HEK293 (cell line): ENCODE measurements around the gene TRA2A.

Experiments
- CTCF ChIA-PET: fragments of 350-600 bp; formaldehyde crosslinking; extraction: SDS; loops from one replicate; lab custom pipeline; 2021; ENCODE audit warnings: antibody characterized with exemption; lab: Yijun Ruan, JAX
- POLR2A ChIA-PET: fragments of 300-600 bp; formaldehyde crosslinking; extraction: SDS; loops from one replicate; lab custom pipeline; 2020; ENCODE audit warnings: antibody characterized with exemption, inconsistent platforms; lab: Yijun Ruan, JAX
- H3K27ac ChIP-seq: fragments of 200-500 bp; sonication (Bioruptor generic); 2 replicates; pipeline ENCODE4 v1.5.1; 2014; ENCODE audit warnings: low read depth, low read length, control low read depth, inconsistent platforms; ENCODE audit errors: extremely low read depth
- H3K36me3 ChIP-seq, 2 experiments: fragments of 200-500 bp in 1 of 2; sonication (Bioruptor generic) in 1 of 2; 1 replicate in 1 of 2; 2 replicates in 1 of 2; pipeline ENCODE4 v1.5.1; 2014 to 2017; ENCODE audit warnings: inconsistent platforms in 2 of 2, low read length in 2 of 2; ENCODE audit not compliant: control insufficient read depth in 2 of 2, insufficient read depth in 1 of 2
- H3K4me1 ChIP-seq: fragments of 200-500 bp; sonication (Bioruptor generic); 2 replicates; pipeline ENCODE4 v1.5.1; 2014; ENCODE audit warnings: mild to moderate bottlenecking, low read length, inconsistent platforms; ENCODE audit not compliant: control insufficient read depth, insufficient read depth
- H3K4me3 ChIP-seq: 2 replicates; pipeline ENCODE4 v1.5.1; 2011; ENCODE audit warnings: low read depth, mild to moderate bottlenecking, control low read depth, low read length, moderate library complexity
- H3K9me3 ChIP-seq: fragments of 200-500 bp; sonication (Bioruptor generic); 2 replicates; pipeline ENCODE4 v1.5.1; 2014; ENCODE audit warnings: low read depth, low read length, inconsistent platforms; ENCODE audit not compliant: control insufficient read depth, insufficient read depth
- ELK4 ChIP-seq: IDR thresholded peaks from 2 replicates; pipeline ENCODE4 v1.6.1; 2011; ENCODE audit warnings: mild to moderate bottlenecking, low read depth, low read length, borderline replicate concordance
- HIC1 ChIP-seq: fragments of 450-650 bp; formaldehyde crosslinking; IDR thresholded peaks from 2 replicates; pipeline ENCODE4 v1.5.1; 2016; ENCODE audit warnings: missing biosample characterization, missing genetic modification characterization
- HOXC10 ChIP-seq: sonication (generic); formaldehyde crosslinking; IDR thresholded peaks from 2 replicates; pipeline ENCODE4 v1.8.1; 2023; ENCODE audit warnings: mild to moderate bottlenecking, missing genetic modification reagents
- IKZF3 ChIP-seq: fragments of 450-650 bp; IDR thresholded peaks from 2 replicates; pipeline ENCODE4 v1.5.0; 2018; ENCODE audit warnings: missing biosample characterization, mild to moderate bottlenecking, missing genetic modification characterization, moderate library complexity
- MEIS1 ChIP-seq: sonication (generic); formaldehyde crosslinking; IDR thresholded peaks from 2 replicates; pipeline ENCODE4 v1.8.1; 2022; ENCODE audit warnings: missing genetic modification reagents, mild to moderate bottlenecking, borderline replicate concordance
- OVOL3 ChIP-seq: fragments of 450-650 bp; formaldehyde crosslinking; IDR thresholded peaks from 2 replicates; pipeline ENCODE4 v1.5.1; 2016; ENCODE audit warnings: missing biosample characterization, missing genetic modification characterization
- PRDM1 ChIP-seq: fragments of 450-650 bp; formaldehyde crosslinking; IDR thresholded peaks from 2 replicates; pipeline ENCODE4; 2016; ENCODE audit warnings: missing biosample characterization, missing genetic modification characterization
- PRDM10 ChIP-seq: fragments of 450-650 bp; formaldehyde crosslinking; IDR thresholded peaks from 2 replicates; pipeline ENCODE4 v1.5.1; 2016; ENCODE audit warnings: missing biosample characterization, missing genetic modification characterization
- SCRT1 ChIP-seq: fragments of 450-650 bp; formaldehyde crosslinking; IDR thresholded peaks from 2 replicates; pipeline ENCODE4 v1.5.1; 2016; ENCODE audit warnings: missing biosample characterization, missing genetic modification characterization, borderline replicate concordance
- SCRT2 ChIP-seq: fragments of 450-650 bp; formaldehyde crosslinking; IDR thresholded peaks from 2 replicates; pipeline ENCODE4 v1.5.1; 2016; ENCODE audit warnings: missing biosample characterization, missing genetic modification characterization
- SP7 ChIP-seq: fragments of 450-650 bp; formaldehyde crosslinking; IDR thresholded peaks from 2 replicates; pipeline ENCODE4 v1.5.1; 2016; ENCODE audit warnings: missing biosample characterization, missing genetic modification characterization
- ZBTB8A ChIP-seq: fragments of 450-650 bp; formaldehyde crosslinking; IDR thresholded peaks from 2 replicates; pipeline ENCODE4 v1.5.1; 2016; ENCODE audit warnings: missing biosample characterization, missing genetic modification characterization
- ZNF133 ChIP-seq: fragments of 450-650 bp; formaldehyde crosslinking; IDR thresholded peaks from 2 replicates; pipeline ENCODE4 v1.5.1; 2016; ENCODE audit warnings: missing biosample characterization, missing genetic modification characterization
- ZNF169 ChIP-seq: fragments of 450-650 bp; formaldehyde crosslinking; IDR thresholded peaks from 2 replicates; pipeline ENCODE4 v1.5.1; 2016; ENCODE audit warnings: missing biosample characterization, missing genetic modification characterization
- ZNF404 ChIP-seq: fragments of 450-650 bp; formaldehyde crosslinking; IDR thresholded peaks from 2 replicates; pipeline ENCODE4 v1.5.1; 2017; ENCODE audit warnings: missing biosample characterization, missing genetic modification characterization
- ZNF513 ChIP-seq: fragments of 450-650 bp; IDR thresholded peaks from 2 replicates; pipeline ENCODE4 v1.5.1; 2018; ENCODE audit warnings: missing biosample characterization, missing genetic modification characterization
- ZNF558 ChIP-seq: fragments of 450-650 bp; formaldehyde crosslinking; IDR thresholded peaks from 2 replicates; pipeline ENCODE4 v1.5.1; 2016; ENCODE audit warnings: missing biosample characterization, missing genetic modification characterization
- ZNF670 ChIP-seq: fragments of 450-650 bp; formaldehyde crosslinking; IDR thresholded peaks from 2 replicates; pipeline ENCODE4 v1.5.1; 2016; ENCODE audit warnings: missing biosample characterization, missing genetic modification characterization, low read depth
- ZNF768 ChIP-seq: fragments of 450-650 bp; formaldehyde crosslinking; IDR thresholded peaks from 2 replicates; pipeline ENCODE4 v1.5.1; 2018; ENCODE audit warnings: missing biosample characterization, mild to moderate bottlenecking, missing genetic modification characterization
- TF ChIP-seq, protein P1 (sequence below): fragments of 450-650 bp; formaldehyde crosslinking; IDR thresholded peaks from 2 replicates; pipeline ENCODE4 v1.5.1; 2016; ENCODE audit warnings: missing biosample characterization, missing genetic modification characterization

Gene TRA2A

DNA sequence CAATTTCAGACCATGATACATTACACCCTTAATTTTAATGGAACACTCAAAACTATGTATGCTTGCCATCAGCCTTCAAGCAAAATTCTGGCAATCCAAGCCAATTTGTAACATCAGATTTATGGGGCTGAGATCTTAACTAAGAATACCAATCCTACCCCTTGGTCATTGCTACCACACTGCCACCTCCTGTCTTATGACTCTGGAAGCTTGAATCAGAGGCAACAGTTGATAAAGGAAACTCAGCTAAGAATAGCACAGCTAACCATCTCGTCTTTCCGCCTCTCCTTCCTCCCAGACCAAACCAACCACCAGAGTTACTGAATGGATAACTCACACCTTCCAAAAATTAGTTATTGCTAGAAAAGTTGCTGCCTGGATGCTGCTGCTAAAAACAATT is 68.9 kb downstream of the TRA2A start (continued):
- TF ChIP-seq SCRT1 (tag by site-specific recombination) (peak; percentile 40; the same call in 1 of the 2 replicates), ELK4 (no peak), SCRT2 (tag by site-specific recombination) (peak; percentile 90), ZNF558 (tag by site-specific recombination) (no peak), MEIS1 (no peak), HIC1 (tag by site-specific recombination) (no peak), PRDM10 (tag by site-specific recombination) (peak; percentile 46; the same call in 1 of the 2 replicates), IKZF3 (tag by site-specific recombination) (no peak)
- TF ChIP-seq, protein P1, sequence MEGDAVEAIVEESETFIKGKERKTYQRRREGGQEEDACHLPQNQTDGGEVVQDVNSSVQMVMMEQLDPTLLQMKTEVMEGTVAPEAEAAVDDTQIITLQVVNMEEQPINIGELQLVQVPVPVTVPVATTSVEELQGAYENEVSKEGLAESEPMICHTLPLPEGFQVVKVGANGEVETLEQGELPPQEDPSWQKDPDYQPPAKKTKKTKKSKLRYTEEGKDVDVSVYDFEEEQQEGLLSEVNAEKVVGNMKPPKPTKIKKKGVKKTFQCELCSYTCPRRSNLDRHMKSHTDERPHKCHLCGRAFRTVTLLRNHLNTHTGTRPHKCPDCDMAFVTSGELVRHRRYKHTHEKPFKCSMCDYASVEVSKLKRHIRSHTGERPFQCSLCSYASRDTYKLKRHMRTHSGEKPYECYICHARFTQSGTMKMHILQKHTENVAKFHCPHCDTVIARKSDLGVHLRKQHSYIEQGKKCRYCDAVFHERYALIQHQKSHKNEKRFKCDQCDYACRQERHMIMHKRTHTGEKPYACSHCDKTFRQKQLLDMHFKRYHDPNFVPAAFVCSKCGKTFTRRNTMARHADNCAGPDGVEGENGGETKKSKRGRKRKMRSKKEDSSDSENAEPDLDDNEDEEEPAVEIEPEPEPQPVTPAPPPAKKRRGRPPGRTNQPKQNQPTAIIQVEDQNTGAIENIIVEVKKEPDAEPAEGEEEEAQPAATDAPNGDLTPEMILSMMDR (tag by site-specific recombination) = peak; percentile 36; the same call in 1 of the 2 replicates

- Histone ChIP-seq H3K27ac (no peak overlapping the region), H3K36me3 (peaks cover 8 to 19% of the 10 kb centered on the region in 2 experiments; a peak in 2 of 3 replicates), H3K9me3 (no peaks in the 10 kb centered on the region), H3K4me1 (peaks cover 9% of the 10 kb centered on the region), H3K4me3 (no peak overlapping the region)
- TF ChIP-seq ZNF169 (tag by site-specific recombination) (no peak), PRDM1 (tag by site-specific recombination) (no peak), SP7 (no peak), HIC1 (tag by site-specific recombination) (no peak), ZNF404 (tag by site-specific recombination) (no peak), ZBTB8A (tag by site-specific recombination) (no peak), HOXC10 (CRISPR knock-in tag) (no peak), ZNF133 (tag by site-specific recombination) (no peak), ZNF670 (tag by site-specific recombination) (no peak), ZNF513 (tag by site-specific recombination) (no peak), ZNF768 (no peak), PRDM10 (tag by site-specific recombination) (no peak), OVOL3 (tag by site-specific recombination) (no peak)
- ChIA-PET CTCF (interaction anchor here (0.6 to 3.0 kb wide), 4 partner anchors 28 to 1640 kb away, joined by 3 to 12 read pairs (median 3); no protein-coding TSS in a partner anchor), POLR2A (no interaction called here)
Observed at GRCh38 chr7:23458044-23458443, 73.7 kb downstream of the TRA2A start.
